Left lobe of liver (tissue), 2 donors: ENCODE results near the gene MB. TPM values are rescaled to one million over a fixed set of nuclear protein-coding genes. Genes with fewer than 3 reads are reported as not detected.

Experiments used
- ATAC-seq: fragments of 200-7000 bp; cut with Tn5 transposase; one replicate; pipeline ENCODE4 v1.9.1; 2020; ENCODE audit warnings: mild to moderate bottlenecking, moderate library complexity
- DNase-seq: peaks from one replicate; pipeline ENCODE4 v3.0.0-alpha.2; 2020; ENCODE audit warnings: low spot score
- total RNA-seq: library from RNA; stranded (reverse); gene quantifications from one replicate; pipeline ENCODE4 v1.2.1, GENCODE V29; 2021
- donor health status: DM: no; HTN: no; CAD: no; lungs with moderate emphysema.
- donor health status: DM: no; HTN: yes; CAD: no.

Gene MB
- total RNA-seq, 1 donor from 2014 or later = 0.48 TPM

- DNase-seq (no peak), ATAC-seq (no peak)
Measured at GRCh38 chr22:35578836-35579575, 38.1 kb downstream of the MB start.

DNA sequence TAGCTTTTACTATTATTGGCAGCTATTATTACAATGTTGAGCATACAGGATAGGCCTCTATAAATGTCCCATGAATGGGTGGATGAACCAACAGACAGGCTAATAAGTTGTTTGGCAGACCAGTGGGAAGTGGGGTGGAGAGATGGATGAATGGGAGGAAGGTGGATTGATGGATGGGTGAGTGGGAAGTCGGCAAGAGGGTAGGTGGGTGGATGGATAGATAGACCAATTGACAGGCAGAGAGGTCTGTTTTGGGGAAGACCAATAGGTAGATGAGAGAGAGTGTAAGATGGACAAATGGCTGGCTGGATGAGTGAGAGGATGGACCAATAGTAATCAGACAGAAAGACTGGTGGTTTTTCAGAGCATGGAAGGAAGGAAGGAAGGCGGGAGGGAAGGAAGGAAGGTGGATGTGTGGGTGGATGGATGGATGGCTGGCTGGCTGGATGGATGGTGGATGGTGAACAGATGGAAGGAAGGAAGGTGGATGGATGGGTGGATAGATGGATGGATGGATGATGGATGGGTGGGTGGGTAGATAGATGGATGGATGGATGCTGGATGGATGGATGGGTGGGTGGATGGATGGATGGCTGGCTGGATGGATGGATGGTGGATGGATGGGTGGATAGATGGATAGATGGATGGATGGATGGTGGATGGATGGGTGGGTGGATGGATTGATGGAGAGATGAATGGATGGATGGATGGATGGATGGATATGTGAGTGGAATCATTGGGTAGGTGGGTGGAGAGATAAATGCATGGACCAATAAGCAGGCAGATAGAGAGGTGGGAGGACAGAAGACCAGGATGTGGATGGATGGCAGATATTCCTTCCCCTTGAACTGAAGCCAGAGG lies 39.1 kb downstream of the MB start:
- ATAC-seq (no peak), DNase-seq (no peak)

DNA sequence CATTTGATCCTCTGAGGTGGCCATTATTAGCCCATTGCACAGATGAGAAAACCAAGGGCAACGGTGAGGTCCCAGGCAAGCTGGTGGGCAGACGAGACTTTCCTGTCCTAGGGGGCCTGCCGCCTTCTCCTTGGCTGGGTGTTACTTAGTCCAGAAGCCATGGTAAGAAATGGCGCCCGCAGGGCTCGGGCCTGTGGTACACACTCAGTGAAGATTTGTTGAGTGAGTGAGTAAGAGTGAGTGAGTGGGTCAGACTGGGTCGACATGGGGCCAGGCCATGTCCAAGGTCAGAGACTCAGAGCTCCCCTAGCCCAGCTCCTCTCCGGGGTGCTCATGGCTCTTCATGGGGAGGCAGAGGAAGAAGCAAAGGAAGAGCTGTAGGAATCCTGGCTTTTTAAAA lies 40.5 kb downstream of the MB start:
- no peak for DNase-seq
- ATAC-seq = no peak

GRCh38 chr22:35575116-35575748 lies 41.9 kb downstream of the MB start:
- no peak for ATAC-seq
- DNase-seq = no peak

GRCh38 chr22:35572556-35572955 lies 44.6 kb downstream of the MB start:
- DNase-seq (no peak), ATAC-seq (no peak)

GRCh38 chr22:35570686-35571194 lies 46.4 kb downstream of the MB start:
- ATAC-seq (no peak), DNase-seq (no peak)

DNA sequence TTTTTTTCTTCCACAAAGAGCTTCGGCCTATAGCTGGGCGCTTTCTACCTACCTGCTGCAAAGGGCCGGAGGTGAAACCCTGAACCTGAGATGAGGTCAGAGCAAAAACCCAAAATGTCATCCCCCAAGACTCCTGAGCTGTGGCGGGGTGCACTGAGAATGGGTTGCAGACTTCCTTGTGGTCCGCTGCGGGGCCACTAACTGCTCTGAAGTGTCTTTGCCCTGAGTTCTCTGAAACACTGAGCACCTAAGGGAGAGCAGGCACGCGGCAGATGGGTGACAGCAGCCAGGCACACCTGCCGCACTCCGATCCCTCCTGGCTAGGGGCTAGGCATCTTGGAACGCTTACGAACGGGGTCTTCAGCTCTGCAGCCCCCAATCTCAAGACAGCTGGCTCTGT lies 47.2 kb downstream of the MB start:
- DNase-seq (no peak), ATAC-seq (no peak)

DNA sequence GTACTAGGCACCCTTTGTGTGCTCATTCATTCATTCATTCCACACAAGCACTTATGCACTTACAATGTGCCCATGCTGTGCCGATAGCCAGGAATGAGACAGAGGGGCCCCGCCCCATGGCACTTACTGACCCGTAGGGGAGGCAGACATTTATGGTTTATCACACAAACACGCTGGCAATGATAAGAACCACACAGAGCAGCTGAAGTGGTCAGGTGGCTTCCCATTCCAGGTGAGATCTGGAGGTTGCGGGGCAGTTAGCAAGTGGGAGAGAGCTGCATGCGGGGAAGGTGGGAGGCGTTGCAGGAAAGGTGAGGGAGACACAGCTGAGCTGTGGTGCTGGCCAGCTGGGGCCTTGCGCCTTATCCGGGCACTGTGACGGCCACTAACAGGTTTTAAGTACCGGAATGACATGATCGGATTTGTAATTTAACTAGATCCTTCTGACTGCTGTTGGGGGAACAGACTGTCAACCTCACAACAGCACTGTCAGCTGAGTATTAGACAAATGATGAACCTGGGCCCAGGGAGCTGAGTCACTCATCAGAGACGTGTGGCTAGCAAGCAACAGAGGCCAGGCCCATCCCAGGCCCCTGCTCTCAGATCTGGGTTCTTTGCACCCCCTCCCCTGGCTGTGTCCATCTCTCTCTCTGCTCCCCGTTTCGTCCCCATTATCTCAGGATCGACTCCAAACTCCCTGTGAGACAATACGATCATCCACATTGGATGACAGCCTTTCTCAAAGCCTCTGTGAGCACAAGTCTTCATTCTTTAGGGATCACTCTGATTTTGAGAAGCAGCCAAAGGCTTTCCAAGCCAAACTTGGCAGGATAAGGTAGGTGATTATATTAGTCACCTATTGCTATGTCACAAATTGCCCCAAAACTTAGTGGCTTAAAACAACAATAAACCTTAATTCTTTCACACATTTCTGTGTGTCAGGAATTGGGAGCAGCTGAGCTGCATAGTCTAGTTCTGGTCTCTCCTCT lies 48.1 kb downstream of the MB start:
- DNase-seq = no peak

GRCh38 chr22:35567351-35568141 lies 49.6 kb downstream of the MB start:
- no peak for DNase-seq
- ATAC-seq = no peak

More for the DNA sequence above, 48.1 kb downstream of the MB start:
- ATAC-seq = no peak

GRCh38 chr22:35564975-35565867 lies 51.9 kb downstream of the MB start:
- DNase-seq = no peak
- no peak for ATAC-seq

DNA sequence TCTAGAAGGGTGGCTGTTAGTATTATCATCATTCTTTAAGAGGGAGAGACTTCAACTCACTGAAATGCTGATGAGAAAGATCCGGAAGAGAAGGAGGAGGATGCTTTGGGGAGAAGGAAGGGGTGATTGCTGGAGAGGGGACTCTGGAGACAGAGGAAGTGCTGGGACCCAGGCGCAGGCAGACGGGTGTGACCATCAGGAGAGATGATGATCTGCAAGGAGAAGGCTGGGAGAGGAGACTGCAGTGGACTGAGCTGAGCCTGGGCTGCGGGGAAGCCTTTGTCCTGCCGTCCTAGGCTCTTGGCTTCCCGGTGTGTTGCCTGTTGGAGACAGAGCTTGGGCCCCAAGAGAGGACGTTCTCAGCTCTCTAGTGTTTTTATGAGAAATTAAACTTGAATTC lies 53.9 kb downstream of the MB start:
- ATAC-seq (no peak), DNase-seq (no peak)

DNA sequence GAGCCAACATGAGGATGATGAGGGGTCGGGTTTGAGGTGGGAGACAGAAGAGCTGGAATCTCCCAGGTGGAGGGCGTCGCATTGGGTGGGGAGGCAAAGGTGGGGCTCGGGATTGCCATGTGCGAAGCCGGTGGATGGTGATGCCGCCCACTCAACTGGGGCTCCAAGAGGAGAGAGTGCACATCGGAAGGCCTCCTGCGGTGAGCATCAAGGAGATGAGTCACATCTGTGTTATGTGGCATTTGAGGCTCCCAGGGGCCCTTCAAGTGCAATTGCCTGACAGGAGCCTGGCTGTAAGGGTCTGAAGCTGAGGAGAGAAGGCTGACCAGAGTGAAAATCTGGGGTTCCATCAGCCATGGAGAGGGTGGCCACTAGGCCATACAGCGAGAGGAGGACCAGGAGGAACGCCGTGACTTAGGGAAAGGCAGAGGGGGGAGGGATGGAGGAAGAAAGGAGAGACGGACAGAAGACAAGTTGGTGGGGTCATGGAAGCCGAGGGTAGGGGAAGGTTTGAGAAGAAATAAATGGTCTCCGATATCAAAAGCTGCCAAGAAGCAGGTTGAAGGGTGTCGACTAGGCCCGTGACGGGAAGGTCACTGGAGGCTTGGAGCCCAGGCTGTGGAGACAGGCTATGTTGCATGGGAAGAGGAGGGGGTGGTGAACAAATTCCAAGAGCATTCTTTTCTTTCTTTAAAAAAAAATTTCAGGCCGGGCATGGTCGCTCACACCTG lies 55.2 kb downstream of the MB start:
- ATAC-seq (no peak), DNase-seq (no peak)

- ATAC-seq = no peak
- DNase-seq = no peak
Measured at GRCh38 chr22:35560824-35561223, 56.3 kb downstream of the MB start.

- DNase-seq (no peak), ATAC-seq (no peak)
Measured at GRCh38 chr22:35560366-35560765, 56.8 kb downstream of the MB start.

- no peak for DNase-seq
- no peak for ATAC-seq
Measured at GRCh38 chr22:35559354-35560005, 57.6 kb downstream of the MB start.

- DNase-seq (no peak), ATAC-seq (no peak)
Measured at GRCh38 chr22:35558719-35559118, 58.4 kb downstream of the MB start.

DNA sequence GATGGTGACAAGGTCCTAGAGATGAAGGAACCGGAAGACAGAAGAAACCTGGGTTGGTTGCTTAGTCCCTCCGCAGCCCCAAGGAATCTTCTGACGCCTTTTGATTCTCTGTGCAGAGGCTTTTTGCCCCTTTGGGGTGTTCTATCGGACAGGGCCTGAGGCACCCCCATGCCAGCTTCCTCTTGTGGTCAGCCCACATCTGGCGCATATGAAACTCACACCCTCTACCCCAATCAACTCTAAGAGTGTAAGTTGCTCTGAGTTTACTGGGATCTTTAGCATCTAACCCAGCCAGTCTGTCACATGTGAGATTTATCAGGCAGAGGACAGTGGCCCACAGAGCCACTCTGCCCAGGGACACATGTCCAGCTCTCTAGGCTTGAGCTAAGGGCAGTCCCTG lies 59.1 kb downstream of the MB start:
- ATAC-seq = no peak

More for the DNA sequence above, 59.1 kb downstream of the MB start:
- DNase-seq = no peak
